GM23248 (cell line): ENCODE results near the gene SFMBT2. TPM values are rescaled to one million over a fixed set of nuclear protein-coding genes. Genes with fewer than 3 reads are reported as not detected.

Source experiments
- DNase-seq: peaks from one replicate; pipeline ENCODE4 v3.0.0-alpha.2; 2015
- H2AFZ ChIP-seq: fragments of 200-600 bp; sonication (generic); 2 replicates; pipeline ENCODE4 v1.6.1; 2016; ENCODE audit warnings: antibody characterized with exemption
- H3F3A ChIP-seq: fragments of 200-600 bp; sonication (generic); 2 replicates; pipeline ENCODE4 v1.6.1; 2016; ENCODE audit warnings: mild to moderate bottlenecking, antibody characterized with exemption, mixed run types; ENCODE audit not compliant: insufficient read depth
- H3K27ac ChIP-seq: fragments of 200-600 bp; sonication (generic); 2 replicates; pipeline ENCODE4 v1.5.1; 2016; ENCODE audit warnings: mild to moderate bottlenecking
- H3K27me3 ChIP-seq: fragments of 200-600 bp; sonication (generic); replicated peaks from 2 replicates; pipeline ENCODE4 v1.6.1; 2016; ENCODE audit warnings: mild to moderate bottlenecking; ENCODE audit not compliant: insufficient read depth
- H3K36me3 ChIP-seq: fragments of 200-600 bp; sonication (generic); 2 replicates; pipeline ENCODE4 v1.6.1; 2016; ENCODE audit warnings: low read depth, mild to moderate bottlenecking
- H3K4me1 ChIP-seq: fragments of 200-600 bp; sonication (generic); 2 replicates; pipeline ENCODE4 v1.6.1; 2016; ENCODE audit warnings: mild to moderate bottlenecking; ENCODE audit not compliant: insufficient read depth
- H3K4me2 ChIP-seq: fragments of 200-600 bp; sonication (generic); one replicate; pipeline ENCODE4 v1.6.1; 2016; ENCODE audit warnings: mild to moderate bottlenecking; ENCODE audit not compliant: unreplicated experiment
- H3K4me3 ChIP-seq: fragments of 200-600 bp; sonication (generic); 2 replicates; pipeline ENCODE4 v1.5.1; 2016; ENCODE audit warnings: mild to moderate bottlenecking
- H3K79me2 ChIP-seq: fragments of 200-600 bp; sonication (generic); 2 replicates; pipeline ENCODE4 v1.6.1; 2016; ENCODE audit warnings: mild to moderate bottlenecking; ENCODE audit not compliant: insufficient read depth
- H3K9ac ChIP-seq: fragments of 200-600 bp; sonication (generic); 2 replicates; pipeline ENCODE4 v1.6.1; 2016; ENCODE audit warnings: mild to moderate bottlenecking
- H3K9me2 ChIP-seq: fragments of 200-600 bp; sonication (generic); 2 replicates; pipeline ENCODE4 v1.6.1; 2016; ENCODE audit warnings: mixed run types, mild to moderate bottlenecking, moderate library complexity; ENCODE audit not compliant: insufficient read depth
- H3K9me3 ChIP-seq: fragments of 200-600 bp; sonication (generic); one replicate; pipeline ENCODE4 v1.6.1; 2017; ENCODE audit warnings: low read depth
- H4K20me1 ChIP-seq: fragments of 200-600 bp; sonication (generic); 2 replicates; pipeline ENCODE4 v1.6.0; 2016; ENCODE audit not compliant: insufficient read depth
- EZH2 ChIP-seq: fragments of 200-600 bp; sonication (generic); IDR thresholded peaks from 2 replicates; pipeline ENCODE4 v1.6.1; 2018; ENCODE audit warnings: antibody characterized with exemption, mild to moderate bottlenecking; ENCODE audit not compliant: insufficient read depth, poor library complexity, severe bottlenecking
- EZH2phosphoT487 ChIP-seq: fragments of 200-600 bp; sonication (generic); IDR thresholded peaks from 2 replicates; pipeline ENCODE4 v1.6.1; 2018; ENCODE audit warnings: antibody characterized with exemption, moderate library complexity, mild to moderate bottlenecking, low read depth; ENCODE audit not compliant: insufficient read depth
- WGBS, 2 experiments: methylation state at CpG; one replicate each; pipeline ENCODE4 v1.1.6; 2015 to 2017; ENCODE audit warnings: low lambda C conversion rate in 2 of 2, low coverage in 1 of 2; ENCODE audit errors: missing lambda C conversion rate in 2 of 2; 5-methylcytosine and 5-hydroxymethylcytosine counted together
- in situ Hi-C: fragments of 300-500 bp; cut with MboI; formaldehyde crosslinking; loops from 2 replicates; pipeline ENCODE4 v1.15.0; 2020
- polyA plus RNA-seq: library from polyadenylated mRNA; unstranded; fragments of >200 nt; fragmentation: Nextera tagmentation; extraction: Ambion mirVana; gene quantifications from 2 replicates; pipeline ENCODE4 v1.2.1, GENCODE V29; 2016
- total RNA-seq: library from RNA; depleted of rRNA; stranded (reverse); fragments of >200 nt; shearing (Covaris generic); gene quantifications from 2 replicates; pipeline ENCODE4 v1.2.3, GENCODE V29; 2014

Gene SFMBT2
- total and polyA plus RNA-seq, 2 experiments from 2014 or later, result 0.22 TPM; not detected in 1

DNA sequence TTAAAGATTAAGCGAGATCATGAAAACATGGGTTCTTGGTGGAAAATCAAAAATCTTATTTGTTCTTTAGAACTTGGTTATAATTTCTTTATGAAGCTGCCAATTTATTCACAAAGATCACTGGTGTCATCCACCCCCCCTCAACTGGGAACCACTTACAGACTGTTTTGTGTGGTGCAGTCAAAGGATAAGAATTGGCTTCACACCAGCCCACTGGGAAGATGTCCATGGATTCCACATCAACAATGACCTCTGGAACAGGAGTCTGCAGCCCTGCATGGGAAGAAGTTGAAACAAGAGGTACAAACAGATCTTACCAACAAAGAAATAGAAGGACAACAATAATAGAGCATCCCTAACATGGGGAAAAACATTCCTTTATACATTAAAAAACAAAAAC is 205.2 kb downstream of the SFMBT2 start:
- WGBS, 2 experiments, result 44 to 48% methylated on average over 1 of the region's 1 CpG
- Histone ChIP-seq H3K79me2 (no peaks in the 10 kb centered on the region), H2AFZ (no peak overlapping the region), H3K4me1 (no peaks in the 10 kb centered on the region), H3K27ac (no peak overlapping the region), H3K9me3 (no peaks in the 10 kb centered on the region), H4K20me1 (no peaks in the 10 kb centered on the region), H3K4me2 (no peak overlapping the region), H3K9me2 (no peaks in the 10 kb centered on the region), H3F3A (no peaks in the 10 kb centered on the region), H3K27me3 (no peaks in the 10 kb centered on the region), H3K36me3 (no peaks in the 10 kb centered on the region), H3K4me3 (no peak overlapping the region), H3K9ac (no peak overlapping the region)
- TF ChIP-seq EZH2phosphoT487 (no peak), EZH2 (no peak)
- DNase-seq, result no peak
- in situ Hi-C loops, result no loop called here

DNA sequence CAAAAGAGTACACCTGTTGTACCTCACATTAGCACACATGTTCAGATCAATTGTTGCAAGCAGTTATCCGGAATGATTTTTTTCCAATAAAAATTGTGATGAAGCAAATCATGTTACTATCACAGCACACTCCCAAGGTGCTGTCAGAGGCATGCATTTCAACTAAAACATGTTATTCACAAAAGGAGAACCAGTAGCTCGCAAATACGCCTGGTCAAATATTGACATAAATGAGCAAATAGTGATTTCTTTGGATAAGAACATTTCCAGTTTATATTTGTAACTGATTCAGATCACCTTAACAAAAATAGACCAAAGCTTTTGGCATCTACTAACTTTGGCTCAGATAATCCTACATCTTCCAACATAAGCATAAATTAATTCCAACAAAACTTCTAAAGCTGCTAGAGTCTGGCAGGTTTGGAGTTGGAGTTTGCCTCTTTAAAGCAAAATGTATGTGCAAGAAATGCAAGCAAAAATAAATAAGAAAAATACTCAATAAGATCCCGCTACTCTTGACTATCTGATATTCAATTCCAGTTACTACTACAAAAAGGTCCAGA is 208.0 kb downstream of the SFMBT2 start:
- Histone ChIP-seq H3F3A (no peaks in the 10 kb centered on the region), H3K79me2 (no peaks in the 10 kb centered on the region), H4K20me1 (no peaks in the 10 kb centered on the region), H3K4me2 (no peak overlapping the region), H3K9me3 (no peaks in the 10 kb centered on the region), H3K27ac (no peak overlapping the region), H3K9me2 (no peaks in the 10 kb centered on the region), H2AFZ (no peak overlapping the region), H3K36me3 (no peaks in the 10 kb centered on the region), H3K9ac (no peak overlapping the region), H3K27me3 (no peaks in the 10 kb centered on the region), H3K4me3 (no peak overlapping the region), H3K4me1 (no peaks in the 10 kb centered on the region)
- in situ Hi-C loops, result no loop called here
- 70 to 74% methylated on average over 4 of the region's 4 CpGs for WGBS, 2 experiments
- TF ChIP-seq EZH2phosphoT487 (no peak), EZH2 (no peak)
- DNase-seq, result no peak

GRCh38 chr10:7199152-7199760 is 211.6 kb downstream of the SFMBT2 start:
- H4K20me1 ChIP-seq, result no peaks in the 10 kb centered on the region
- H3K27ac ChIP-seq, result no peak overlapping the region
- no peaks in the 10 kb centered on the region for H3K79me2 ChIP-seq
- 34 to 38% methylated on average over 3 of the region's 3 CpGs for WGBS, 2 experiments
- no peak overlapping the region for H3K9ac ChIP-seq
- in situ Hi-C loops, result no loop called here
- no peaks in the 10 kb centered on the region for H3K36me3 ChIP-seq
- no peak overlapping the region for H3K4me3 ChIP-seq
- no peaks in the 10 kb centered on the region for H3F3A ChIP-seq
- H3K4me2 ChIP-seq, result no peak overlapping the region
- no peaks in the 10 kb centered on the region for H3K27me3 ChIP-seq
- H3K4me1 ChIP-seq, result no peaks in the 10 kb centered on the region
- no peaks in the 10 kb centered on the region for H3K9me3 ChIP-seq
- TF ChIP-seq EZH2, result no peak
- no peak for TF ChIP-seq EZH2phosphoT487
- H3K9me2 ChIP-seq, result no peaks in the 10 kb centered on the region
- DNase-seq, result no peak
- H2AFZ ChIP-seq, result no peak overlapping the region

GRCh38 chr10:7196284-7196683 is 214.6 kb downstream of the SFMBT2 start:
- H3K4me3 ChIP-seq, result no peak overlapping the region
- no peaks in the 10 kb centered on the region for H3K36me3 ChIP-seq
- no peak overlapping the region for H3K9ac ChIP-seq
- no peaks in the 10 kb centered on the region for H3K4me1 ChIP-seq
- no peak for DNase-seq
- no peaks in the 10 kb centered on the region for H3K27me3 ChIP-seq
- H2AFZ ChIP-seq, result no peak overlapping the region
- H4K20me1 ChIP-seq, result no peaks in the 10 kb centered on the region
- H3K9me3 ChIP-seq, result no peaks in the 10 kb centered on the region
- no peaks in the 10 kb centered on the region for H3K79me2 ChIP-seq
- WGBS, 2 experiments, result 36 to 49% methylated on average over 5 of the region's 5 CpGs
- TF ChIP-seq EZH2 (no peak), EZH2phosphoT487 (no peak)
- H3K9me2 ChIP-seq, result no peaks in the 10 kb centered on the region
- no peak overlapping the region for H3K27ac ChIP-seq
- H3F3A ChIP-seq, result no peaks in the 10 kb centered on the region
- H3K4me2 ChIP-seq, result no peak overlapping the region
- in situ Hi-C loops, result no loop called here
